Stomach (tissue), 9 donors: ENCODE data around the gene ELAVL2. TPM values are rescaled to one million over a fixed set of nuclear protein-coding genes. Genes with fewer than 3 reads are reported as not detected.
"Not testable (repeated sequence)": the region's sequence is repeated elsewhere in the genome, so short reads cannot be mapped to it uniquely, and the experiment has no call there.

Experiments used
- DNase-seq, 2 donors: peaks; one replicate each; pipeline versions ENCODE4 v3.0.0 to v3.0.0-alpha.2; 2013 to 2019
- H3K27ac ChIP-seq, 5 donors: fragments of 200-600 bp in 4 of 5; sonication (generic) in 4 of 5; one replicate each; pipeline ENCODE4 v1.5.1; 2013 to 2019; ENCODE audit warnings: mild to moderate bottlenecking in 1 of 5, moderate library complexity in 1 of 5
- H3K27me3 ChIP-seq, 3 donors: fragments of 200-600 bp; sonication (generic); one replicate each; pipeline ENCODE4 v1.5.1; 2017 to 2019; ENCODE audit warnings: mixed run types in 1 of 3
- H3K36me3 ChIP-seq, 4 donors: fragments of 200-600 bp; sonication (generic); 1 replicate in 3 of 4; 2 replicates in 1 of 4; pipeline ENCODE4 v1.5.1; 2016 to 2019
- H3K4me1 ChIP-seq, 4 donors: fragments of 200-600 bp; sonication (generic); one replicate each; pipeline ENCODE4 v1.5.1; 2016 to 2019
- H3K4me3 ChIP-seq, 4 donors: fragments of 200-600 bp; sonication (generic) in 3 of 4; one replicate each; pipeline ENCODE4 v1.5.1; 2016 to 2019; ENCODE audit warnings: mild to moderate bottlenecking in 1 of 4
- H3K9me3 ChIP-seq, 4 donors: fragments of 200-600 bp; sonication (generic); one replicate each; pipeline ENCODE4 v1.5.1; 2016 to 2019
- EP300 ChIP-seq: sonication (generic); formaldehyde crosslinking; IDR thresholded peaks from one replicate; pipeline ENCODE4 v1.6.1; 2017; ENCODE audit warnings: antibody characterized with exemption
- POLR2A ChIP-seq, 4 donors: fragments of 450-650 bp; IDR thresholded peaks; one replicate each; pipeline ENCODE4 v1.6.1; 2016; ENCODE audit warnings: antibody characterized with exemption in 4 of 4, control low read depth in 2 of 4, mild to moderate bottlenecking in 1 of 4, moderate library complexity in 1 of 4
- POLR2AphosphoS5 ChIP-seq, 3 donors: sonication (generic); formaldehyde crosslinking; IDR thresholded peaks; one replicate each; pipeline ENCODE4 v1.6.1; 2016; ENCODE audit warnings: antibody characterized with exemption in 3 of 3
- WGBS, 5 donors: extraction: QIAGEN DNeasy Blood & Tissue Kit in 3 of 5; methylation state at CpG; one replicate each; pipeline versions ENCODE4 v1.1.5 to v1.1.7; 2013 to 2018; 5-methylcytosine and 5-hydroxymethylcytosine counted together
- intact Hi-C: fragments of 100-400 bp; cut with DNase I; formaldehyde crosslinking; loops from one replicate; pipeline ENCODE4 v1.15.1; 2023; ENCODE audit warnings: low total_unique reads
- polyA plus RNA-seq, 3 donors: library from polyadenylated mRNA; stranded (reverse); fragments of 200-250 nt; gene quantifications; one replicate each; pipeline ENCODE4 v1.2.3, GENCODE V29; 2013
- total RNA-seq, 5 donors: library from RNA; depleted of rRNA; stranded (reverse); fragments of >200 nt; gene quantifications; one replicate each; pipeline versions ENCODE4 v1.1.0 to v1.2.3, GENCODE V29; 2014 to 2016
- TF ChIP-seq, protein P1 (sequence below), 7 experiments: fragments of 450-650 bp in 4 of 7; fragments of 200-600 bp in 3 of 7; sonication (generic) in 3 of 7; IDR thresholded peaks; one replicate each; pipeline ENCODE4 v1.5.1; 2016 to 2019; ENCODE audit warnings: antibody characterized with exemption in 7 of 7, control low read depth in 2 of 7, mild to moderate bottlenecking in 1 of 7
- donor health status: healthy with polysubstance abuse.
- donor health status: Bipolar disorder and iron deficiency.
- donor health status: healthy.

Gene ELAVL2
- total and polyA plus RNA-seq, 8 donors = 0.06 to 1.1 (median 0.18) TPM; not detected in 5

DNA sequence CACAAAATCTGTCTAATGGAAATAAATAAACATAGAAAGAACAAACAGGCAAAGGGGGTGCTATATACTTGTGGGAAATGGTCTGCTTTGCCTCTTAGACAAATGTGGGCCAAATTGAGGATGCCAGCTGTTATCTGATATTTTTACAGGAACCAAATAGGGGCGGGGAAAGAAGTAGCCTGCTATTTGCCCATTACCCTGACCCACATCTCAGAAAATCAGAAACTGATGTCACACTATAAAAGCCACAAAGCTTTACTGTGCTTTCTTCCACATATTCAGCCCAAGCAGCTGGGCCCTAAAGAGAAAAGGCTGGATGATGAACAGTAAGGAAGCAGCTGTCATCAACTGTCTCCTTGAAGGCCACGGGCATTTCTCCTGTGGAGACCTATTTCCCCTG is 97.3 kb downstream of the ELAVL2 start:
- no peaks in the 10 kb centered on the region for H3K4me1 ChIP-seq
- intact Hi-C loops = no loop called here
- no peaks in the 10 kb centered on the region for H3K9me3 ChIP-seq
- no peak for TF ChIP-seq POLR2A (IDR thresholded peaks at IDR 0.05)
- no peak for TF ChIP-seq EP300
- TF ChIP-seq, protein P1, sequence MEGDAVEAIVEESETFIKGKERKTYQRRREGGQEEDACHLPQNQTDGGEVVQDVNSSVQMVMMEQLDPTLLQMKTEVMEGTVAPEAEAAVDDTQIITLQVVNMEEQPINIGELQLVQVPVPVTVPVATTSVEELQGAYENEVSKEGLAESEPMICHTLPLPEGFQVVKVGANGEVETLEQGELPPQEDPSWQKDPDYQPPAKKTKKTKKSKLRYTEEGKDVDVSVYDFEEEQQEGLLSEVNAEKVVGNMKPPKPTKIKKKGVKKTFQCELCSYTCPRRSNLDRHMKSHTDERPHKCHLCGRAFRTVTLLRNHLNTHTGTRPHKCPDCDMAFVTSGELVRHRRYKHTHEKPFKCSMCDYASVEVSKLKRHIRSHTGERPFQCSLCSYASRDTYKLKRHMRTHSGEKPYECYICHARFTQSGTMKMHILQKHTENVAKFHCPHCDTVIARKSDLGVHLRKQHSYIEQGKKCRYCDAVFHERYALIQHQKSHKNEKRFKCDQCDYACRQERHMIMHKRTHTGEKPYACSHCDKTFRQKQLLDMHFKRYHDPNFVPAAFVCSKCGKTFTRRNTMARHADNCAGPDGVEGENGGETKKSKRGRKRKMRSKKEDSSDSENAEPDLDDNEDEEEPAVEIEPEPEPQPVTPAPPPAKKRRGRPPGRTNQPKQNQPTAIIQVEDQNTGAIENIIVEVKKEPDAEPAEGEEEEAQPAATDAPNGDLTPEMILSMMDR (IDR thresholded peaks at IDR 0.05) = no peak
- TF ChIP-seq POLR2AphosphoS5 (IDR thresholded peaks at IDR 0.05) = no peak
- no peak for DNase-seq
- no peak overlapping the region for H3K27ac ChIP-seq
- WGBS, 5 donors = 58 to 81% (median 77%) methylated on average over 2 of the region's 2 CpGs
- no peaks in the 10 kb centered on the region for H3K27me3 ChIP-seq
- H3K36me3 ChIP-seq = no peaks in the 10 kb centered on the region
- no peak overlapping the region for H3K4me3 ChIP-seq

DNA sequence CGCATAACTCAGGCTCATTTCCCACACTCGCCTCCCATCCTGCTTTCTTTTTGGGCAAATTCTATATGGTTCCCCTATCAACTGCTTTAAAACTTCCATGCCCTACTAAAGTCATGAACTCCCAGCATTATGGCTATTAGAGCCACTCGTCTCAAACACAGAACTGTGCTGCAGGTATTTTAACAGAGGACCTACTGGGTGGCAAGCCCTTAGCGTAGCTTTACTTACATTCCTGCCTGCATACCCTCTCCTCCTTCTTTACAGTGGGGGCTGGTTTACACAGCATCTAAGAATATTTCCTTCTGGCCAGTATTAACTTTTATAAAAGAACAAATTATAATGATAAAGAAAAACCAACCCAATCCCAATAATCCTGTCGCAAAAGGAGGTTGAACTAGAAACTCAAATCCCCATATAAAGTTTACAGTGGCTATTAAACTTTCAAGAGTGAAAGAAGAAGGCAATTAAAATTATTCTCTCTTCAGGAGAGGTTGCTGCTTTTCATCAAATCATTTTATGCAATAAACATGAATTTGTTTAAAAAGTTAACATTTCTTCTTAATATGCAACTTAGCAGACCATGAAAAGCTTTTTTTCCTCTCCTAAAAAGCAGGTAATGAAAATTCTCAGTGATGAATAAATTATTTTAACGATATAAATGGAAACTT is 100.6 kb downstream of the ELAVL2 start:
- H3K9me3 ChIP-seq = no peaks in the 10 kb centered on the region
- no peaks in the 10 kb centered on the region for H3K27me3 ChIP-seq
- WGBS, 5 donors = 79 to 87% (median 85%) methylated on average over 6 of the region's 6 CpGs
- no peak for DNase-seq
- TF ChIP-seq POLR2AphosphoS5 (IDR thresholded peaks at IDR 0.05) (no peak), EP300 (no peak), POLR2A (IDR thresholded peaks at IDR 0.05) (no peak)
- TF ChIP-seq, protein P1 (IDR thresholded peaks at IDR 0.05) = no peak
- no peaks in the 10 kb centered on the region for H3K36me3 ChIP-seq
- no peak overlapping the region for H3K4me3 ChIP-seq
- no peak overlapping the region for H3K27ac ChIP-seq
- intact Hi-C loops = no loop called here
- no peaks in the 10 kb centered on the region for H3K4me1 ChIP-seq

DNA sequence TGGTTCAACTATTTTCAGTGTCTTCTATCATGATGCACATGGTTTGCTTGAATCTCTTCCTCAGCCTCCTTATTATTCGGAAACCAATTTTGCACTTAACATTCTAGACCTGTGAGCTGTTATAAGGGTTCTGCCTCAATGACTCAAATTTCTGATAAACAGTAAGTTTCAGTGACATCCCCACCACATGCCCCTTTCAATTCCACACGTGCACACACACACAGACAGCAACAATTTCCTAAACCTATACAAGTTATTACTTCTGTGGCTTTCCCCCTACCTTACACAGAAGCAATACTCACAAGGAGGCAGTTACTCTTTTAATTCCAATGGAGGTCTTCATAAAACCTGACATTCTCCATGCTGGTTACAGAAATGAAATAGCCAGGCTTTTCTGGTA is 102.4 kb downstream of the ELAVL2 start:
- no peaks in the 10 kb centered on the region for H3K9me3 ChIP-seq
- H3K27me3 ChIP-seq = no peaks in the 10 kb centered on the region
- intact Hi-C loops = no loop called here
- WGBS, 5 donors = 80 to 91% (median 88%) methylated on average over 2 of the region's 2 CpGs
- H3K27ac ChIP-seq = no peak overlapping the region
- no peaks in the 10 kb centered on the region for H3K4me1 ChIP-seq
- DNase-seq = no peak
- no peaks in the 10 kb centered on the region for H3K36me3 ChIP-seq
- no peak overlapping the region for H3K4me3 ChIP-seq
- TF ChIP-seq POLR2A (IDR thresholded peaks at IDR 0.05) = no peak
- no peak for TF ChIP-seq EP300
- TF ChIP-seq POLR2AphosphoS5 (IDR thresholded peaks at IDR 0.05) = no peak
- TF ChIP-seq, protein P1 (IDR thresholded peaks at IDR 0.05) = no peak

DNA sequence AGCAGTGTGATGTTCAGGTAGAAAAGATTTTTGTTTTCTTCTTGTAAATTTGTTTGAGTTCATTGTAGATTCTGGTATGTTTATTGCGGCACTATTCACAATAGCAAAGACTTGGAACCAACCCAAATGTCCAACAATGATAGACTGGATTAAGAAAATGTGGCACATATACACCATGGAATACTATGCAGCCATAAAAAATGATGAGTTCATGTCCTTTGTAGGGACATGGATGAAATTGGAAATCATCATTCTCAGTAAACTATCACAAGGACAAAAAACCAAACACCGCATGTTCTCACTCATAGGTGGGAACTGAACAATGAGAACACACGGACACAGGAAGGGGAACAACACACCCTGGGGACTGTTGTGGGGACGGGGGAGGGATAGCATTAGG is 103.0 kb downstream of the ELAVL2 start:
- DNase-seq, intact Hi-C loops, H3K4me1 ChIP-seq, H3K9me3 ChIP-seq, H3K27ac ChIP-seq, H3K36me3 ChIP-seq, H3K4me3 ChIP-seq, H3K27me3 ChIP-seq: not testable (repeated sequence)
- 77 to 93% (median 84%) methylated on average over 3 to 4 of the region's 4 CpGs for WGBS, 5 donors

DNA sequence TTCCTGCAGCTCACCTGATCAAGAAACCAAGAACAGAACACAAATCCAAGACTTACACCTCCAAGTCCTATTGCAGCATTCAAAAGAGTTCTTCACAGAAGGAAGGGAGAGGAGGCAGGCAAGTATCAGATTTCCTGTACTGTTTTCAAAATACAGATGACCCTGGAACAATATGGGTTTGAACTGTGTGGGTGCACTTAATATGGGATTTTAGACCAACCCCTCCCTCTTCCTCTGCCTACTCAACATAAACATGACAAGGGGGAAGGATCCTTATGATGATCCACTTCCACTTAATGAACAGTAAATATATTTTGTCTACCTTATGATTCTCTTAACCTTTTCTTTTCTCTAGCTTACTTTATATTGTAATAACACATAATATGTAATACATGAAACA is 104.6 kb downstream of the ELAVL2 start:
- no peaks in the 10 kb centered on the region for H3K27me3 ChIP-seq
- no peaks in the 10 kb centered on the region for H3K4me1 ChIP-seq
- no peak for TF ChIP-seq EP300
- TF ChIP-seq, protein P1 (IDR thresholded peaks at IDR 0.05) = no peak
- TF ChIP-seq POLR2A (IDR thresholded peaks at IDR 0.05) = no peak
- no peak for TF ChIP-seq POLR2AphosphoS5 (IDR thresholded peaks at IDR 0.05)
- no peaks in the 10 kb centered on the region for H3K36me3 ChIP-seq
- no peaks in the 10 kb centered on the region for H3K9me3 ChIP-seq
- no peak for DNase-seq
- intact Hi-C loops = no loop called here
- H3K27ac ChIP-seq = no peak overlapping the region
- no peak overlapping the region for H3K4me3 ChIP-seq
